H1 (cell line): ENCODE data around the gene BSDC1. TPM values are rescaled to one million over a fixed set of nuclear protein-coding genes. Genes with fewer than 3 reads are reported as not detected.

Source experiments
- CTCF ChIA-PET: fragments of 300-600 bp; sonication (Branson Sonifier 250); formaldehyde crosslinking; loops from one replicate; lab custom pipeline; 2021; ENCODE audit not compliant: partially characterized antibody; lab: Charles Lee
- POLR2A ChIA-PET: fragments of 300-600 bp; sonication (Branson Sonifier 250); formaldehyde crosslinking; loops from one replicate; lab custom pipeline; 2021; ENCODE audit warnings: inconsistent platforms; ENCODE audit not compliant: partially characterized antibody; lab: Charles Lee
- DNase-seq, 2 experiments: peaks; one replicate each; pipeline versions ENCODE4 v3.0.0 to v3.0.0-alpha.2; 2010 to 2022; ENCODE audit warnings: low spot score in 2 of 2, low read depth in 1 of 2, mixed read lengths in 1 of 2
- FAIRE-seq: peaks from 2 replicates; lab custom pipeline; 2011; peaks lifted over from hg19 to GRCh38; lab: Jason Lieb, UNC
- H2AFZ ChIP-seq: 2 replicates; pipeline ENCODE4 v1.8.1; 2012; ENCODE audit warnings: low read length, inconsistent platforms
- H2AK5ac ChIP-seq: 2 replicates; pipeline ENCODE4 v1.6.1; 2013; ENCODE audit warnings: low read depth, low read length
- H2BK120ac ChIP-seq: replicated peaks from 2 replicates; pipeline ENCODE3; 2013; ENCODE audit warnings: low read depth, low read length, inconsistent platforms
- H2BK12ac ChIP-seq: 2 replicates; pipeline ENCODE4 v1.6.1; 2013; ENCODE audit warnings: low read depth, low read length
- H2BK15ac ChIP-seq: 2 replicates; pipeline ENCODE4 v1.6.1; 2013; ENCODE audit warnings: low read length
- H2BK20ac ChIP-seq: 2 replicates; pipeline ENCODE4 v1.6.1; 2013; ENCODE audit warnings: low read length
- H2BK5ac ChIP-seq: 2 replicates; pipeline ENCODE4 v1.6.1; 2013; ENCODE audit warnings: low read depth, low read length
- H3K14ac ChIP-seq: 2 replicates; pipeline ENCODE4 v1.6.1; 2013; ENCODE audit warnings: inconsistent platforms; ENCODE audit not compliant: insufficient read length
- H3K18ac ChIP-seq: 2 replicates; pipeline ENCODE4 v1.6.1; 2013; ENCODE audit warnings: low read length; ENCODE audit errors: extremely low read depth
- H3K23ac ChIP-seq: 2 replicates; pipeline ENCODE4 v1.6.1; 2013; ENCODE audit warnings: inconsistent platforms; ENCODE audit not compliant: insufficient read length
- H3K23me2 ChIP-seq: 2 replicates; pipeline ENCODE4 v1.6.1; 2013; ENCODE audit warnings: low read depth, low read length
- H3K27ac ChIP-seq: 2 replicates; pipeline ENCODE4 v1.6.1; 2011; ENCODE audit warnings: low read depth, low read length, inconsistent platforms
- H3K27me3 ChIP-seq, 4 experiments: replicated peaks in 1 of 4; 1 replicate in 1 of 4; 2 replicates in 3 of 4; pipeline versions ENCODE4 v1.6.1 to v1.8.1; 2011 to 2013; ENCODE audit warnings: low read length in 3 of 4, mild to moderate bottlenecking in 3 of 4, inconsistent platforms in 2 of 4, mixed read lengths in 2 of 4, moderate library complexity in 1 of 4; ENCODE audit not compliant: control insufficient read depth in 3 of 4, insufficient read depth in 3 of 4; ENCODE audit errors: extremely low read depth in 1 of 4
- H3K36me3 ChIP-seq, 4 experiments: 2 replicates each; pipeline versions ENCODE4 v1.6.1 to v1.8.1; 2011 to 2013; ENCODE audit warnings: mild to moderate bottlenecking in 4 of 4, low read length in 3 of 4, moderate library complexity in 2 of 4, control low read depth in 1 of 4, inconsistent platforms in 1 of 4; ENCODE audit not compliant: insufficient read depth in 4 of 4, control insufficient read depth in 2 of 4
- H3K4ac ChIP-seq: replicated peaks from 2 replicates; pipeline ENCODE3; 2013; ENCODE audit warnings: low read length, low read depth, mixed read lengths, inconsistent platforms; ENCODE audit not compliant: insufficient read length
- H3K4me1 ChIP-seq, 4 experiments: replicated peaks in 1 of 4; 1 replicate in 1 of 4; 2 replicates in 3 of 4; pipeline versions ENCODE4 v1.6.1 to v1.8.1; 2011 to 2013; ENCODE audit warnings: low read length in 3 of 4, inconsistent platforms in 2 of 4, mixed read lengths in 1 of 4; ENCODE audit not compliant: insufficient read depth in 4 of 4, control insufficient read depth in 3 of 4
- H3K4me2 ChIP-seq, 2 experiments: 2 replicates each; pipeline versions ENCODE4 v1.6.1 to v1.8.1; 2011 to 2013; ENCODE audit warnings: low read depth in 2 of 2, low read length in 2 of 2, control low read depth in 1 of 2, inconsistent platforms in 1 of 2, mild to moderate bottlenecking in 1 of 2; ENCODE audit not compliant: insufficient read depth in 1 of 2
- H3K4me3 ChIP-seq, 4 experiments: fragments of 200-600, 300-600 bp in 1 of 4; sonication (generic), shearing (Covaris generic), sonication (Bioruptor Twin) in 1 of 4; 2 replicates each; pipeline versions ENCODE4 v1.5.1 to v1.8.1; 2011 to 2016; ENCODE audit warnings: low read length in 4 of 4, low read depth in 3 of 4, control low read depth in 2 of 4, inconsistent platforms in 2 of 4, mild to moderate bottlenecking in 2 of 4, mixed read lengths in 1 of 4, moderate library complexity in 1 of 4; ENCODE audit not compliant: insufficient read depth in 2 of 4; ENCODE audit errors: extremely low read depth in 1 of 4
- H3K56ac ChIP-seq: replicated peaks from 2 replicates; pipeline ENCODE3; 2013; ENCODE audit warnings: low read depth, mild to moderate bottlenecking, mixed read lengths, low read length, inconsistent platforms; ENCODE audit not compliant: insufficient read length
- H3K79me1 ChIP-seq: 2 replicates; pipeline ENCODE4 v1.6.1; 2013; ENCODE audit warnings: low read depth, low read length, control low read depth
- H3K79me2 ChIP-seq, 2 experiments: 2 replicates each; pipeline versions ENCODE4 v1.6.1 to v1.8.1; 2012 to 2013; ENCODE audit warnings: low read length in 2 of 2, mild to moderate bottlenecking in 2 of 2, inconsistent platforms in 1 of 2; ENCODE audit not compliant: insufficient read depth in 2 of 2, control insufficient read depth in 1 of 2
- H3K9ac ChIP-seq, 4 experiments: replicated peaks in 1 of 4; 1 replicate in 1 of 4; 2 replicates in 3 of 4; pipeline versions ENCODE4 v1.6.1 to v1.8.1; 2011 to 2013; ENCODE audit warnings: low read depth in 3 of 4, low read length in 3 of 4, control low read depth in 2 of 4, mild to moderate bottlenecking in 2 of 4, moderate library complexity in 2 of 4, inconsistent platforms in 1 of 4; ENCODE audit errors: extremely low read depth in 1 of 4
- H3K9me3 ChIP-seq, 2 experiments: 2 replicates each; pipeline versions ENCODE4 v1.6.1 to v1.8.1; 2012 to 2013; ENCODE audit warnings: mild to moderate bottlenecking in 2 of 2, moderate library complexity in 2 of 2, control low read depth in 1 of 2, inconsistent platforms in 1 of 2, low read depth in 1 of 2, low read length in 1 of 2, mixed read lengths in 1 of 2; ENCODE audit not compliant: insufficient read depth in 2 of 2
- H4K20me1 ChIP-seq, 2 experiments: replicated peaks in 1 of 2; 2 replicates each; pipeline versions ENCODE3 to v1.8.1; 2011 to 2013; ENCODE audit warnings: inconsistent platforms in 2 of 2, low read length in 2 of 2, mild to moderate bottlenecking in 1 of 2; ENCODE audit not compliant: insufficient read depth in 2 of 2, control insufficient read depth in 1 of 2
- H4K5ac ChIP-seq: 2 replicates; pipeline ENCODE4 v1.6.1; 2013; ENCODE audit warnings: low read length, low read depth, mixed read lengths, inconsistent platforms; ENCODE audit not compliant: insufficient read length
- H4K8ac ChIP-seq: 2 replicates; pipeline ENCODE4 v1.8.0; 2013; ENCODE audit warnings: mild to moderate bottlenecking, moderate library complexity, low read length, inconsistent platforms; ENCODE audit not compliant: insufficient read depth; ENCODE audit errors: extremely low read depth
- H4K91ac ChIP-seq: replicated peaks from 2 replicates; pipeline ENCODE3; 2013; ENCODE audit warnings: low read length, mixed read lengths, inconsistent platforms; ENCODE audit not compliant: insufficient read length
- BACH1 ChIP-seq: IDR thresholded peaks from 2 replicates; pipeline ENCODE4 v1.6.1; 2012; ENCODE audit warnings: low read length, improper control_type of control experiment
- BCL11A ChIP-seq, 2 experiments: IDR thresholded peaks; one replicate each; pipeline ENCODE4 v1.6.1; 2011; ENCODE audit warnings: low read depth in 2 of 2, low read length in 2 of 2, mild to moderate bottlenecking in 2 of 2
- CBX8 ChIP-seq: fragments of 300-800, 300-1000 bp; sonication (generic); IDR thresholded peaks from 2 replicates; pipeline ENCODE4 v1.7.1; 2016; ENCODE audit warnings: low read depth, low read length, borderline replicate concordance
- CEBPB ChIP-seq: IDR thresholded peaks from 2 replicates; pipeline ENCODE4 v1.6.1; 2012; ENCODE audit warnings: low read depth, low read length
- SIX5 ChIP-seq: IDR thresholded peaks from 2 replicates; pipeline ENCODE4 v1.6.1; 2011; ENCODE audit warnings: mild to moderate bottlenecking, low read depth, low read length
- SP1 ChIP-seq: IDR thresholded peaks from 2 replicates; pipeline ENCODE4 v1.6.1; 2011; ENCODE audit warnings: low read depth, low read length
- TAF7 ChIP-seq: optimal IDR thresholded peaks from 2 replicates; pipeline ENCODE3; 2011; ENCODE audit warnings: low read depth, mild to moderate bottlenecking, inconsistent platforms, low read length, moderate library complexity, borderline replicate concordance
- WGBS, 2 experiments: shearing (Covaris generic) in 1 of 2; methylation state at CpG; one replicate each; pipeline versions ENCODE4 v1.1.6 to v1.1.7; 2013 to 2015; ENCODE audit warnings: low lambda C conversion rate in 2 of 2, mixed read lengths in 2 of 2, inconsistent platforms in 1 of 2, low coverage in 1 of 2, missing lambda C conversion rate in 1 of 2; ENCODE audit not compliant: insufficient replicate concordance in 2 of 2, insufficient coverage in 1 of 2, insufficient read length in 1 of 2; ENCODE audit errors: extremely low coverage in 1 of 2, missing lambda C conversion rate in 1 of 2; 5-methylcytosine and 5-hydroxymethylcytosine counted together
- polyA plus RNA-seq, 7 experiments: library from polyadenylated mRNA; depleted of rRNA in 3 of 7; stranded (reverse) in 5 of 7; unstranded in 2 of 7; fragments of >200 nt in 5 of 7; fragments of 200-250 nt in 2 of 7; gene quantifications; 1 replicate in 5 of 7; 2 replicates in 1 of 7; 4 replicates in 1 of 7; pipeline versions ENCODE4 v1.2.1 to v1.2.3, GENCODE V29; 2011 to 2013; ENCODE audit warnings: missing spikeins in 2 of 7, mixed read lengths in 2 of 7
- total RNA-seq: library from RNA; stranded (reverse); fragmentation: NEBNext Ultra II Directional; extraction: Animal tissue kit (Norgen Biotek cat#: 25700); gene quantifications from 2 replicates; pipeline ENCODE4 v1.2.1, GENCODE V29; 2021

The BSDC1 gene
- total and polyA plus RNA-seq, 2 of the 8 experiments (the other 6 are each of a cell fraction or from before 2014, with no cell fraction given), result 24.8 to 40.7 TPM

DNA sequence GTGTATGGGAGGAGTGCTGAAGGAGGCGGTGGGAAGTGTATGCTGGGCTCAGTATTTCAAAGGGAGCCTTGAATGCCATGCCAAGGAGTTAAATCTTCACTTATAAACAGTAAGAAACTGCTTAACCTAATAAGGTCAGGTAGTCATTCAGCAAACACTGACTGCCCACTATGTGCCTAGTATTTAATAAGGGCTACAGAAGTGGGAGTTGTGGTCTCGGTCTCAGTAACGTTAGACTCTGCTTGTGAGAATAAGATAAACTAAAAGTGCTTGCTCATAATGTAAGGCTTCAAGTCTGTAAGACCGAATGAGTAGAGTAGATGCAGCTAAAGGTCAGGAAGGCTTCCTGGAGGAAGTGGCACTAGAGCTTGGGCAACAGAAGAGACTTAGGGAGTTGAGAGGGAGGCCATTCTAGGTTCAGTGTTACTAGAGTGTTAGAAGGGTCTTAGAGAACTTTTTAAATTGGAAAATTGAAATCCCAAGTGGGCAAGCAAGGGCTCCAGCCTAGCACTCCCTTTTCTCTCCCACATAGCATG, 64.2 kb downstream of the BSDC1 start:
- no peak overlapping the region for H3K9ac ChIP-seq
- no peak overlapping the region for H4K91ac ChIP-seq
- no peak overlapping the region for H4K8ac ChIP-seq
- peaks cover 2% of the 10 kb centered on the region; the same call in 1 of the 2 replicates for H3K79me1 ChIP-seq
- no peak overlapping the region for H2BK12ac ChIP-seq
- peaks cover 7% of the 10 kb centered on the region; the same call in 1 of the 2 replicates for H3K23me2 ChIP-seq
- TF ChIP-seq BCL11A (IDR thresholded peaks at IDR 0.05; ENCODE audit: low read depth in 2 of 2, low read length in 2 of 2) (no peak), CEBPB (no peak), SP1 (no peak), CBX8 (no peak), BACH1 (no peak), TAF7 (no peak), SIX5 (no peak)
- FAIRE-seq (no peak), DNase-seq (no peak)
- no peak overlapping the region for H3K4me2 ChIP-seq
- H2BK120ac ChIP-seq, result no peak overlapping the region
- 90% methylated on average over 4 of the region's 4 CpGs; no CpG with 5 or more reads in 1 of the 2 experiments for WGBS, 2 experiments
- H2AK5ac ChIP-seq, result no peak overlapping the region
- H2BK15ac ChIP-seq, result no peak overlapping the region
- H3K4me3 ChIP-seq, result no peak overlapping the region
- no peak overlapping the region for H2AFZ ChIP-seq
- H3K18ac ChIP-seq, result no peak overlapping the region
- H3K79me2 ChIP-seq, result peaks cover 4 to 18% of the 10 kb centered on the region in 2 experiments; a peak in 3 of 4 replicates
- ChIA-PET POLR2A (interaction anchor here (0.6 to 13.4 kb wide), 11 partner anchors 9 to 1244 kb away, joined by 3 to 321 read pairs (median 33); partner anchors contain the start of genes CCDC28B, FAM229A and TSSK3), CTCF (interaction anchor here (1.6 to 3.6 kb wide), 2 partner anchors 21 to 81 kb away, joined by 4 to 14 read pairs; no protein-coding TSS in a partner anchor)
- no peak overlapping the region for H3K14ac ChIP-seq
- H4K20me1 ChIP-seq, result peaks cover 9 to 20% of the 10 kb centered on the region in 2 experiments
- peaks cover 5 to 21% (median 14%) of the 10 kb centered on the region in 4 experiments for H3K4me1 ChIP-seq
- no peaks in the 10 kb centered on the region for H3K9me3 ChIP-seq
- no peak overlapping the region for H4K5ac ChIP-seq
- H3K27me3 ChIP-seq, result no peaks in the 10 kb centered on the region
- no peak overlapping the region for H3K23ac ChIP-seq
- H3K56ac ChIP-seq, result no peak overlapping the region
- no peak overlapping the region for H3K27ac ChIP-seq
- H3K36me3 ChIP-seq, result peaks cover 24 to 84% (median 41%) of the 10 kb centered on the region in 4 experiments; a peak in 7 of 8 replicates
- no peak overlapping the region for H2BK5ac ChIP-seq
- no peak overlapping the region for H2BK20ac ChIP-seq
- H3K4ac ChIP-seq, result no peak overlapping the region
